OCI-LY7 (cell line): Measurements from ENCODE around the gene CDRT15L2. TPM values are rescaled to one million over a fixed set of nuclear protein-coding genes. Genes with fewer than 3 reads are reported as not detected.
"Not testable (repeated sequence)": the region's sequence is repeated elsewhere in the genome, so short reads cannot be mapped to it uniquely, and the experiment has no call there.

Source experiments
- BruUV-seq: library from RNA; stranded (reverse); fragments of 400-500 nt; replicated peaks from 2 replicates; lab custom pipeline; 2021; lab: Mats Ljungman, UMichigan
- CTCF ChIA-PET: fragments of 300-600 bp; sonication (Branson Sonifier 250); formaldehyde crosslinking; loops from one replicate; lab custom pipeline; 2022; ENCODE audit warnings: antibody characterized with exemption; ENCODE audit not compliant: unreplicated experiment; lab: Charles Lee
- POLR2A ChIA-PET: fragments of 300-600 bp; sonication (Branson Sonifier 250); formaldehyde crosslinking; loops from one replicate; lab custom pipeline; 2022; ENCODE audit warnings: antibody characterized with exemption; lab: Charles Lee
- DNase-seq: peaks from one replicate; pipeline ENCODE4 v3.0.0-alpha.2; 2015; ENCODE audit warnings: low spot score
- H2AFZ ChIP-seq: fragments of 200-600 bp; sonication (generic), shearing (Covaris generic); 2 replicates; pipeline ENCODE4 v1.6.1; 2014; ENCODE audit warnings: mild to moderate bottlenecking, antibody characterized with exemption, low read length, moderate library complexity
- H3K27ac ChIP-seq: fragments of 200-600 bp; sonication (generic); 2 replicates; pipeline ENCODE4 v1.5.1; 2014; ENCODE audit warnings: mixed run types, low read depth, mild to moderate bottlenecking, moderate library complexity, low read length, inconsistent platforms; ENCODE audit not compliant: poor library complexity, severe bottlenecking
- H3K36me3 ChIP-seq: fragments of 200-600 bp; sonication (generic); 2 replicates; pipeline ENCODE4 v1.6.1; 2014; ENCODE audit warnings: mild to moderate bottlenecking, antibody characterized with exemption, low read length, moderate library complexity, mixed read lengths; ENCODE audit not compliant: insufficient read depth
- H3K4me1 ChIP-seq: fragments of 200-600 bp; sonication (generic); 2 replicates; pipeline ENCODE4 v1.5.1; 2014; ENCODE audit warnings: mild to moderate bottlenecking, low read length; ENCODE audit not compliant: insufficient read depth, poor library complexity, severe bottlenecking
- H3K4me2 ChIP-seq: fragments of 200-600 bp; sonication (generic); 2 replicates; pipeline ENCODE4 v1.6.1; 2014; ENCODE audit warnings: mild to moderate bottlenecking, low read length
- H3K4me3 ChIP-seq: fragments of 200-600 bp; sonication (generic); 2 replicates; pipeline ENCODE4 v1.5.1; 2014; ENCODE audit warnings: mild to moderate bottlenecking, low read depth, low read length; ENCODE audit not compliant: poor library complexity, severe bottlenecking
- H3K79me2 ChIP-seq: fragments of 200-600 bp; sonication (generic); 2 replicates; pipeline ENCODE4 v1.6.1; 2016; ENCODE audit warnings: low read depth, mild to moderate bottlenecking, low read length, moderate library complexity, mixed read lengths; ENCODE audit not compliant: insufficient read depth
- H3K9me2 ChIP-seq: fragments of 200-600 bp; sonication (generic); 2 replicates; pipeline ENCODE4 v1.6.1; 2016; ENCODE audit warnings: mild to moderate bottlenecking, low read length, mixed read lengths; ENCODE audit not compliant: insufficient read depth
- H3K9me3 ChIP-seq: fragments of 200-600 bp; sonication (generic); 2 replicates; pipeline ENCODE4 v1.6.1; 2014; ENCODE audit warnings: mild to moderate bottlenecking, mixed run types, low read length, mixed read lengths
- H4K20me1 ChIP-seq: fragments of 200-600 bp; sonication (generic); 2 replicates; pipeline ENCODE4 v1.6.1; 2014; ENCODE audit warnings: mild to moderate bottlenecking, antibody characterized with exemption, low read length, moderate library complexity, mixed read lengths; ENCODE audit not compliant: insufficient read depth
- CTCF ChIP-seq: fragments of 200-600 bp; sonication (generic); conservative IDR thresholded peaks from 2 replicates; pipeline ENCODE4 v1.5.1; 2014; ENCODE audit warnings: mild to moderate bottlenecking, antibody characterized with exemption, low read length, moderate library complexity, mixed read lengths
- EZH2phosphoT487 ChIP-seq: fragments of 200-600 bp; sonication (generic); IDR thresholded peaks from 2 replicates; pipeline ENCODE4 v1.6.1; 2018; ENCODE audit warnings: low read depth, borderline replicate concordance, mild to moderate bottlenecking, mixed run types, antibody characterized with exemption, low read length, moderate library complexity, mixed read lengths
- intact Hi-C: fragments of 100-400 bp; cut with micrococcal nuclease; formaldehyde crosslinking; loops from one replicate; pipeline ENCODE4 v1.10.0; 2022; ENCODE audit not compliant: unreplicated experiment
- total RNA-seq, 2 experiments: library from RNA; depleted of rRNA in 1 of 2; stranded (reverse); fragments of >200 nt in 1 of 2; shearing (Covaris generic) in 1 of 2; gene quantifications; 2 replicates each; pipeline ENCODE4 v1.2.3, GENCODE V29; 2014 to 2022

The CDRT15L2 gene
- total RNA-seq, 2 experiments from 2014 or later: not detected

GRCh38 chr17:20609490-20609889, 30.0 kb downstream of the CDRT15L2 start:
- H3K9me3 ChIP-seq, POLR2A ChIA-PET, intact Hi-C loops, H3K79me2 ChIP-seq, H4K20me1 ChIP-seq, BruUV-seq, H3K4me1 ChIP-seq, H3K36me3 ChIP-seq, H3K4me2 ChIP-seq, H2AFZ ChIP-seq, CTCF ChIA-PET, H3K27ac ChIP-seq, DNase-seq, H3K9me2 ChIP-seq, H3K4me3 ChIP-seq: not testable (repeated sequence)

GRCh38 chr17:20611309-20611708, 31.8 kb downstream of the CDRT15L2 start:
- Histone ChIP-seq H3K9me2 (no peaks in the 10 kb centered on the region), H3K9me3 (no peaks in the 10 kb centered on the region), H3K79me2 (no peaks in the 10 kb centered on the region), H3K4me1 (no peaks in the 10 kb centered on the region), H3K4me2 (no peak overlapping the region), H2AFZ (no peak overlapping the region), H3K4me3 (no peak overlapping the region), H3K27ac (no peak overlapping the region), H4K20me1 (no peaks in the 10 kb centered on the region), H3K36me3 (no peaks in the 10 kb centered on the region)
- no TSS peak for BruUV-seq
- peak; percentile 27; the same call in 1 of the 2 replicates for TF ChIP-seq CTCF
- TF ChIP-seq EZH2phosphoT487: no peak
- intact Hi-C loops: no loop called here
- ChIA-PET POLR2A (no interaction called here), CTCF (no interaction called here)
- DNase-seq: peak; percentile 42

- DNase-seq: no peak
- no peak overlapping the region for H2AFZ ChIP-seq
- no peak overlapping the region for H3K4me3 ChIP-seq
- H3K9me2 ChIP-seq: no peaks in the 10 kb centered on the region
- H3K4me2 ChIP-seq: no peak overlapping the region
- H3K4me1 ChIP-seq: no peaks in the 10 kb centered on the region
- H3K79me2 ChIP-seq: no peaks in the 10 kb centered on the region
- ChIA-PET CTCF (no interaction called here), POLR2A (no interaction called here)
- intact Hi-C loops: no loop called here
- no peaks in the 10 kb centered on the region for H3K9me3 ChIP-seq
- no peaks in the 10 kb centered on the region for H3K36me3 ChIP-seq
- H3K27ac ChIP-seq: no peak overlapping the region
- BruUV-seq: no TSS peak
- no peaks in the 10 kb centered on the region for H4K20me1 ChIP-seq
- no peak for TF ChIP-seq CTCF
- no peak for TF ChIP-seq EZH2phosphoT487
Observed at GRCh38 chr17:20612635-20613034, 33.1 kb downstream of the CDRT15L2 start.
